Glutamatergic neuron (in vitro differentiated cells): ENCODE results near the gene CD83. TPM values are rescaled to one million over a fixed set of nuclear protein-coding genes. Genes with fewer than 3 reads are reported as not detected.

ENCODE experiments used
- total RNA-seq: library from RNA; stranded (reverse); fragmentation: NEBNext Ultra II Directional; extraction: Animal tissue kit (Norgen Biotek cat#: 25700); gene quantifications from one replicate; pipeline ENCODE4 v1.2.1, GENCODE V29; 2021; ENCODE audit not compliant: unreplicated experiment

Gene CD83
- total RNA-seq, 1 donor from 2014 or later = 0.34 TPM

Other genes with a start within 250 kb of the CD83 start
- 1.8 TPM for gene RNF182, start 192.8 kb upstream of the CD83 start, total RNA-seq